Karpas-422 (cell line): ENCODE measurements around the gene METTL1. TPM values are rescaled to one million over a fixed set of nuclear protein-coding genes. Genes with fewer than 3 reads are reported as not detected.

Source experiments
- DNase-seq: peaks from one replicate; pipeline ENCODE4 v3.0.0-alpha.2; 2015
- H2AFZ ChIP-seq: fragments of 200-600 bp; sonication (generic); 2 replicates; pipeline ENCODE4 v1.6.1; 2014; ENCODE audit warnings: antibody characterized with exemption, low read length, mixed read lengths
- H3K27ac ChIP-seq: fragments of 200-600 bp; sonication (generic); 2 replicates; pipeline ENCODE4 v1.5.1; 2014; ENCODE audit warnings: mild to moderate bottlenecking, low read length, moderate library complexity
- H3K27me3 ChIP-seq: fragments of 200-600 bp; sonication (generic); 2 replicates; pipeline ENCODE4 v1.6.1; 2014; ENCODE audit warnings: low read length, mixed read lengths
- H3K36me3 ChIP-seq: fragments of 200-600 bp; sonication (generic); 2 replicates; pipeline ENCODE4 v1.6.1; 2014; ENCODE audit warnings: low read length, mixed read lengths; ENCODE audit not compliant: insufficient read depth
- H3K4me1 ChIP-seq: fragments of 200-600 bp; sonication (generic); 2 replicates; pipeline ENCODE4 v1.6.1; 2014; ENCODE audit warnings: mild to moderate bottlenecking, low read length, mixed read lengths
- H3K4me2 ChIP-seq: fragments of 200-600 bp; sonication (generic); 2 replicates; pipeline ENCODE4 v1.6.1; 2014; ENCODE audit warnings: low read length, low read depth, mild to moderate bottlenecking; ENCODE audit not compliant: poor library complexity, severe bottlenecking
- H3K4me3 ChIP-seq: fragments of 200-600 bp; sonication (generic); 2 replicates; pipeline ENCODE4 v1.5.1; 2014; ENCODE audit warnings: mild to moderate bottlenecking, antibody characterized with exemption, low read length, mixed read lengths
- H3K79me2 ChIP-seq: fragments of 200-600 bp; sonication (generic); 2 replicates; pipeline ENCODE4 v1.6.1; 2014; ENCODE audit warnings: mild to moderate bottlenecking, low read length, mixed read lengths
- H3K9ac ChIP-seq: fragments of 200-600 bp; sonication (generic); 2 replicates; pipeline ENCODE4 v1.6.0; 2014; ENCODE audit warnings: low read length
- H3K9me2 ChIP-seq: fragments of 200-600 bp; sonication (generic), shearing (Covaris generic); replicated peaks from 2 replicates; pipeline ENCODE4 v1.6.0; 2014; ENCODE audit warnings: mild to moderate bottlenecking, low read length, moderate library complexity; ENCODE audit not compliant: insufficient read depth
- H3K9me3 ChIP-seq: fragments of 300-700, 200-600 bp; sonication (generic); 2 replicates; pipeline ENCODE4 v1.6.1; 2014; ENCODE audit warnings: low read length, mixed read lengths
- H4K20me1 ChIP-seq: fragments of 200-600 bp; sonication (generic); 2 replicates; pipeline ENCODE4 v1.6.1; 2014; ENCODE audit warnings: mild to moderate bottlenecking, antibody characterized with exemption, low read length, low read depth; ENCODE audit not compliant: insufficient read depth
- total RNA-seq: library from RNA; depleted of rRNA; stranded (reverse); fragments of >200 nt; shearing (Covaris generic); gene quantifications from 2 replicates; pipeline ENCODE4 v1.2.3, GENCODE V29; 2014; ENCODE audit warnings: low replicate concordance

Gene METTL1
- total RNA-seq, 1 experiment from 2014 or later: 17.4 TPM

- DNase-seq: peak; percentile 53
- Histone ChIP-seq H3K4me1 (no peaks in the 10 kb centered on the region), H3K27ac (no peak overlapping the region), H3K9me3 (no peaks in the 10 kb centered on the region), H3K9ac (no peak overlapping the region), H2AFZ (no peak overlapping the region), H3K4me2 (no peak overlapping the region), H3K36me3 (no peaks in the 10 kb centered on the region; the same call in none of the 2 replicates), H3K79me2 (no peaks in the 10 kb centered on the region), H4K20me1 (no peaks in the 10 kb centered on the region), H3K4me3 (no peak overlapping the region), H3K9me2 (no peaks in the 10 kb centered on the region), H3K27me3 (no peaks in the 10 kb centered on the region)
Observed at GRCh38 chr12:57803319-57803893, 31.5 kb upstream of the METTL1 start.

- H3K36me3 ChIP-seq: peaks cover 5% of the 10 kb centered on the region
- H3K27ac ChIP-seq: no peak overlapping the region
- no peaks in the 10 kb centered on the region for H3K4me1 ChIP-seq
- DNase-seq: no peak
- no peaks in the 10 kb centered on the region for H3K9me2 ChIP-seq
- no peak overlapping the region for H3K4me2 ChIP-seq
- no peak overlapping the region for H2AFZ ChIP-seq
- H3K9me3 ChIP-seq: no peaks in the 10 kb centered on the region
- H3K27me3 ChIP-seq: no peaks in the 10 kb centered on the region
- H3K79me2 ChIP-seq: no peaks in the 10 kb centered on the region
- H3K4me3 ChIP-seq: no peak overlapping the region
- H3K9ac ChIP-seq: no peak overlapping the region
- H4K20me1 ChIP-seq: no peaks in the 10 kb centered on the region
Observed at GRCh38 chr12:57802607-57803006, 30.7 kb upstream of the METTL1 start.

DNA sequence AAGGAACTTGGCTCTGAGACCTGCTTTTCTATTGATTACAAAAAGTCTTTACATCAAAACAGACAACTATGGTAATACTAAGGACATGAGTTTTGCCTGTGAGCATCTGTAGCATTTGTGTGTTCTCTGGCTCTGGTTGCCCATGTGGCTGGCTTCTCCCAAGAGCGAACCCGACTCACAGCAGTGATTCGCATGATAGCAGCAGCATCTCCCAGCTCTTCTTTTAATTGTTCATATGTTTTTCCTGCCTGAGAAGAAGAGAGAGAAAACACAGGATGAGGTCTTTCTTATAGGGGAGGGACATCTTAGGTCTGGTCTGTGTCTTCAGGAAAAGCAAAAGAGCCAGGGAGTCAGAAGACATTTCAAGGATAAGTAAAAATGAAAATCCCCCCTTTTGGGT, 29.1 kb upstream of the METTL1 start:
- Histone ChIP-seq H3K9me2 (no peaks in the 10 kb centered on the region), H3K36me3 (peaks cover 11% of the 10 kb centered on the region), H3K27ac (no peak overlapping the region), H3K27me3 (no peaks in the 10 kb centered on the region), H4K20me1 (no peaks in the 10 kb centered on the region), H3K4me2 (no peak overlapping the region), H3K9ac (no peak overlapping the region), H3K4me3 (no peak overlapping the region), H3K79me2 (no peaks in the 10 kb centered on the region), H2AFZ (no peak overlapping the region), H3K9me3 (no peaks in the 10 kb centered on the region), H3K4me1 (no peaks in the 10 kb centered on the region)
- DNase-seq: no peak

- Histone ChIP-seq H3K4me2 (no peak overlapping the region), H3K9ac (no peak overlapping the region), H3K27ac (no peak overlapping the region), H2AFZ (no peak overlapping the region), H3K4me3 (no peak overlapping the region), H3K9me3 (no peaks in the 10 kb centered on the region), H3K4me1 (no peaks in the 10 kb centered on the region), H3K79me2 (peaks cover 8% of the 10 kb centered on the region; the same call in 1 of the 2 replicates), H3K27me3 (no peaks in the 10 kb centered on the region), H3K36me3 (peaks cover 27% of the 10 kb centered on the region), H3K9me2 (no peaks in the 10 kb centered on the region), H4K20me1 (no peaks in the 10 kb centered on the region)
- DNase-seq: no peak
Observed at GRCh38 chr12:57797933-57798332, 26.0 kb upstream of the METTL1 start.

GRCh38 chr12:57796996-57797395, 25.1 kb upstream of the METTL1 start:
- Histone ChIP-seq H3K9me2 (no peaks in the 10 kb centered on the region), H3K4me2 (no peak overlapping the region), H3K27ac (no peak overlapping the region), H3K79me2 (peaks cover 11% of the 10 kb centered on the region; the same call in 1 of the 2 replicates), H3K27me3 (no peaks in the 10 kb centered on the region), H3K9me3 (no peaks in the 10 kb centered on the region), H2AFZ (no peak overlapping the region), H3K4me1 (no peaks in the 10 kb centered on the region), H3K9ac (no peak overlapping the region), H3K4me3 (no peak overlapping the region), H3K36me3 (peaks cover 33% of the 10 kb centered on the region), H4K20me1 (no peaks in the 10 kb centered on the region)
- no peak for DNase-seq

GRCh38 chr12:57795354-57795753, 23.4 kb upstream of the METTL1 start:
- Histone ChIP-seq H3K4me3 (no peak overlapping the region), H3K9me2 (no peaks in the 10 kb centered on the region), H3K4me2 (no peak overlapping the region), H3K9me3 (no peaks in the 10 kb centered on the region), H2AFZ (no peak overlapping the region), H4K20me1 (no peaks in the 10 kb centered on the region), H3K27me3 (no peaks in the 10 kb centered on the region), H3K79me2 (peaks cover 11% of the 10 kb centered on the region; the same call in 1 of the 2 replicates), H3K9ac (no peak overlapping the region), H3K27ac (no peak overlapping the region), H3K4me1 (no peaks in the 10 kb centered on the region), H3K36me3 (peaks cover 41% of the 10 kb centered on the region)
- DNase-seq: no peak

- no peak for DNase-seq
- H3K9ac ChIP-seq: no peak overlapping the region
- H3K4me2 ChIP-seq: no peak overlapping the region
- H3K9me3 ChIP-seq: no peaks in the 10 kb centered on the region
- peaks cover 43% of the 10 kb centered on the region for H3K36me3 ChIP-seq
- no peaks in the 10 kb centered on the region for H4K20me1 ChIP-seq
- H3K9me2 ChIP-seq: no peaks in the 10 kb centered on the region
- no peaks in the 10 kb centered on the region for H3K27me3 ChIP-seq
- H3K4me3 ChIP-seq: no peak overlapping the region
- H3K79me2 ChIP-seq: peaks cover 13% of the 10 kb centered on the region; the same call in 1 of the 2 replicates
- H2AFZ ChIP-seq: no peak overlapping the region
- no peaks in the 10 kb centered on the region for H3K4me1 ChIP-seq
- no peak overlapping the region for H3K27ac ChIP-seq
Observed at GRCh38 chr12:57793920-57794319, 22.0 kb upstream of the METTL1 start.

GRCh38 chr12:57783861-57784260, 12.0 kb upstream of the METTL1 start:
- Histone ChIP-seq H3K79me2 (peaks cover 36% of the 10 kb centered on the region), H2AFZ (no peak overlapping the region), H3K4me3 (peak overlapping the region; percentile 85; the same call in 1 of the 2 replicates), H3K9me2 (no peaks in the 10 kb centered on the region), H3K4me1 (peaks cover 22% of the 10 kb centered on the region), H3K9ac (no peak overlapping the region), H3K36me3 (peaks cover 21% of the 10 kb centered on the region; the same call in 1 of the 2 replicates), H3K27ac (no peak overlapping the region), H3K27me3 (no peaks in the 10 kb centered on the region), H4K20me1 (peaks cover 7% of the 10 kb centered on the region; the same call in 1 of the 2 replicates), H3K9me3 (no peaks in the 10 kb centered on the region), H3K4me2 (peak overlapping the region; percentile 79)
- DNase-seq: no peak
